Memory B cell (primary cell): ENCODE measurements around the gene OBSCN.

Source experiments
- ATAC-seq: fragments of 150-1000 bp; cut with Tn5 transposase; 2 replicates; pipeline ENCODE4 v1.10.0; 2021; ENCODE audit warnings: low read depth, mild to moderate bottlenecking, moderate library complexity
- DNase-seq, 2 donors: peaks; one replicate each; pipeline ENCODE4 v3.0.0; 2022; ENCODE audit warnings: low spot score in 2 of 2
- H3K27ac Mint-ChIP-seq: one replicate; pipeline ENCODE4 v1.8.0; 2022; ENCODE audit warnings: mild to moderate bottlenecking, moderate library complexity, mixed read lengths
- H3K27me3 Mint-ChIP-seq: one replicate; pipeline ENCODE4 v1.8.0; 2022; ENCODE audit warnings: mixed read lengths
- H3K36me3 Mint-ChIP-seq: one replicate; pipeline ENCODE4 v1.8.0; 2022; ENCODE audit warnings: mild to moderate bottlenecking, mixed read lengths
- H3K4me1 Mint-ChIP-seq: one replicate; pipeline ENCODE4 v1.8.0; 2022; ENCODE audit warnings: mixed read lengths
- H3K4me3 Mint-ChIP-seq: one replicate; pipeline ENCODE4 v1.8.0; 2022; ENCODE audit warnings: mild to moderate bottlenecking, moderate library complexity, mixed read lengths
- H3K9me3 Mint-ChIP-seq: one replicate; pipeline ENCODE4 v1.8.0; 2022; ENCODE audit warnings: mixed read lengths

OBSCN gene

DNA sequence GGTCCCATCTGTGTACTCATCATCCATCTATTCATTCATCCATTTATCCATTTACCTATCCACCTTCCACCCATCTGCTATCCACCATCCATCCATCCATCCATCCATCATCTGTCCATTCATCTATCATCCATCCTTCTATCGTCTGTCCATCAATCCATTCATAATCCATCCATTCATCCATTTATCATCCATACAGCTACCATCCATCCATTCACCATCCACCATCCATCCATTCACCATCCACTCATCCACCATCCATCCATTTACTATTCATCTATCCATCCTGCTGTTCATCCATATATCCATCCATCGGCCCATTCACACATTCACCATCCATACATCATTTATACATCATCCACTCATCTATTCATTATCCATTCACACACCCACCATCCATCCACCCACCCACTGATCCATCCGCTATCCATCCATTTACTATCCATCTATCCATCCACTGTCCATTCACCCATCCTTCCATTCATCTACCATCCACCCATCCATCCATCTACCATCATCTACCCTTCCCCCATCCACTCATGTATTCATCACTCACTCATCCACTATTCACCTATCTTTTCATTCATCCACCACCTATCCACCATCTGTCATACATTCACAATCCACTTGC is 102.4 kb downstream of the OBSCN start:
- DNase-seq (no peak), ATAC-seq (no peak)
- Mint-ChIP-seq H3K27me3 (peaks cover 2% of the 10 kb centered on the region), H3K4me1 (no peaks in the 10 kb centered on the region), H3K36me3 (no peaks in the 10 kb centered on the region), H3K4me3 (no peak overlapping the region), H3K9me3 (peaks cover 2% of the 10 kb centered on the region), H3K27ac (no peak overlapping the region)

DNA sequence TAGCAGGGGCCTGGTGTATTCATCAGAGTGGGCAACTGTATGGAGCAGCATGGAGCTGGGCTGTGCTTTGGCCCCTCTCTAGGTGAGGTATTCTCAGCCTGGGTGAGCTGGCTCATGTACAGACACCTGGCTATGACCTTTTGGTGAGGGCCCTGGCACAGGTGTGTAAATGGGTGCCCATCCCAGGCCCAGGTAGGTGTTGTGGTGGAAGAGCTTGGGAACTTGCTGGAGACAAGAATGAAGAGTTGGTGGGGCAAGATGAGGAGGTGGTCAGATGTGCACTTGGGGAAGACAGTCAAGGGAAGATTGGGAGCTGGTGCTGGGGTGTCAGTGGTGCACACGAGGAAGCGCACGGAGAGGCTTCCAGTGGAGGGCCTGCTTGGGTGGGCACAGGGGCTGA is 103.2 kb downstream of the OBSCN start:
- ATAC-seq (no peak), DNase-seq (no peak)
- Mint-ChIP-seq H3K27ac (no peak overlapping the region), H3K9me3 (peaks cover 2% of the 10 kb centered on the region), H3K27me3 (peaks cover 2% of the 10 kb centered on the region), H3K4me3 (no peak overlapping the region), H3K36me3 (no peaks in the 10 kb centered on the region), H3K4me1 (no peaks in the 10 kb centered on the region)

DNA sequence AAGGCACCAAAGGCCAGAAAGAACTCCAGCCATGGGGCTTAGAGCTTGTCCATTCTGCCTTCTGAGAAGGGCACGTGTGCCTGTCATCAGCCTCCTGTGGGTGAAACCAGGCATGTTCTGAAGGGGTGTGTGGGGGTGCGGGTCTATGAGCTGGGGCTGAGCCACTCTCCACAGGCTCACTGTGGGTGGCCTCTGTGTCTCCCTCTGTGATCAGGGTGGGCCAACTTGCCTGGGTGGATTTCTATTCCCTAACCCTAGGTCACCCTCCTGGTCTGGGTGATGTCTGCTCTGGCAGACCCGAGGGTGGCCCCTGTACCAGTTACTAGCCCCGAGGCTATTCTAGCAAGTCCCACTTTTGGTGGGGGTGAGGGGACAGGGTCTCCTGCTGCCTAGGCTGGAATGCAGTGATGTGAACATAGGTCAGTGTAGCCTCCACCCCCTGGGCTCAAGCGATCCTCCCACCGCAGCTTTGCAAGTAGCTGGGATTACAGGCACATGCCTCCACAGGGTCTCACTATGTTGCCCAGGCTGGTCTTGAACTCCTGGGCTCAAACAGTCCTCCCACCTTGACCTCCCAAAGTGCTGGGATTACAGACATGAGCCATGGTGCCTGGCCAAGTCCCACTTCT is 104.4 kb downstream of the OBSCN start:
- H3K27ac Mint-ChIP-seq = no peak overlapping the region
- H3K27me3 Mint-ChIP-seq = peaks cover 2% of the 10 kb centered on the region
- no peaks in the 10 kb centered on the region for H3K36me3 Mint-ChIP-seq
- H3K9me3 Mint-ChIP-seq = peaks cover 2% of the 10 kb centered on the region
- ATAC-seq (no peak), DNase-seq (no peak)
- H3K4me1 Mint-ChIP-seq = no peaks in the 10 kb centered on the region
- no peak overlapping the region for H3K4me3 Mint-ChIP-seq

DNA sequence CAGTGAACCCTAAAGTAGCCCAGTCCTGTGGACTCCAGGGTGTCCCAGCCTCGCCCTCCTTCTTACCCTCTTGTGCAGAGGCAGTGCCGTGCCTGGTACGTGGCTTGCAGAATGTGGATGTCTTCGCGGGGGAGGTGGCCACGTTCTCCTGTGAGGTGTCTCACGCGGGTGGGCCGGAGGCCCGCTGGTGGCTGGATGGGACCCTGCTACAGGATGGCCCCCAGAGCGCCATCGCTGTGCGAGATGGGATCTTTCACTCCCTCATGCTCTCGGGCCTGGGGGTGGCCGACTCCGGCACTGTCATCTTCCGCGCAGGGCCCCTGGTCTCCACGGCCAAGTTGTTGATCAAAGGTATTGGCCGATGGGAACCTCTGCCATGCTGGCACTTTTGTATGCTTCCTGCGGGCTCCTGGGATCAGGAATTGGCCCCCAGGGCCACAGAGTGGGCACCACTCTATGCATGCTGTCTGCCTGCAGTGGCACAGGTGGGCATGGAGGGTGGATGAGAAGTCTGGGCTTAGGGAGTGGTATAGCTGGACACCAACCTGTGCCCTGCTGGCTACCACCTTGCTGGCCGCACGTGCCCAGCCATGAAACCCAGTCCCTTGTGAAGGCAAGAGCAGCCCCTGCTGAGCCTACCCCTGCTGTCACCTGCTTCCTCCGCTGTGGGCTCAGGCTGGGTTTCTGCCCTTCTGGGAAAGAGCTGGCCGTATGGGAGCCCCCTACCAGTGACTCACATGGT is 105.9 kb downstream of the OBSCN start:
- no peaks in the 10 kb centered on the region for H3K36me3 Mint-ChIP-seq
- peaks cover under 1% of the 10 kb centered on the region for H3K9me3 Mint-ChIP-seq
- no peak overlapping the region for H3K27ac Mint-ChIP-seq
- no peak for DNase-seq
- H3K4me1 Mint-ChIP-seq = no peaks in the 10 kb centered on the region
- no peak for ATAC-seq
- peaks cover under 1% of the 10 kb centered on the region for H3K27me3 Mint-ChIP-seq
- no peak overlapping the region for H3K4me3 Mint-ChIP-seq

DNA sequence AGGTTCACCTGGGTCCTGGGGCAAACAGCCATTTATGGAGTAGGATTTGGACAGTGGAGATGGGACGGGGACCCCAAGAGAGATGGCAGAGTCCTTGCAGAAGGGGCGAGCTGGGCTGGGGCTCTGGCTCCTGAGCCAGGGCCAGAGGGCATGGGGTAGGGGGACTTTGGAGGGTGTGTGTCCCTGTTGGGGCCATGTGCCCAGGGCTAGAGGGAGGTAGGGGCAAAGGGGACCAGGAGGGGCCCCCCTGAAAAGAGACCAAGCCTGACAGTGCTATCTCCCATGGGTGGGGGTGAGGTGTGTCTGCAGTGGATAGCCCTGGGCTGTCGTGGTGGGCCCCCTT is 106.4 kb downstream of the OBSCN start:
- H3K27me3 Mint-ChIP-seq = no peaks in the 10 kb centered on the region
- ATAC-seq (no peak), DNase-seq (no peak)
- no peaks in the 10 kb centered on the region for H3K9me3 Mint-ChIP-seq
- H3K4me1 Mint-ChIP-seq = no peaks in the 10 kb centered on the region
- H3K27ac Mint-ChIP-seq = no peak overlapping the region
- no peaks in the 10 kb centered on the region for H3K36me3 Mint-ChIP-seq
- H3K4me3 Mint-ChIP-seq = no peak overlapping the region

DNA sequence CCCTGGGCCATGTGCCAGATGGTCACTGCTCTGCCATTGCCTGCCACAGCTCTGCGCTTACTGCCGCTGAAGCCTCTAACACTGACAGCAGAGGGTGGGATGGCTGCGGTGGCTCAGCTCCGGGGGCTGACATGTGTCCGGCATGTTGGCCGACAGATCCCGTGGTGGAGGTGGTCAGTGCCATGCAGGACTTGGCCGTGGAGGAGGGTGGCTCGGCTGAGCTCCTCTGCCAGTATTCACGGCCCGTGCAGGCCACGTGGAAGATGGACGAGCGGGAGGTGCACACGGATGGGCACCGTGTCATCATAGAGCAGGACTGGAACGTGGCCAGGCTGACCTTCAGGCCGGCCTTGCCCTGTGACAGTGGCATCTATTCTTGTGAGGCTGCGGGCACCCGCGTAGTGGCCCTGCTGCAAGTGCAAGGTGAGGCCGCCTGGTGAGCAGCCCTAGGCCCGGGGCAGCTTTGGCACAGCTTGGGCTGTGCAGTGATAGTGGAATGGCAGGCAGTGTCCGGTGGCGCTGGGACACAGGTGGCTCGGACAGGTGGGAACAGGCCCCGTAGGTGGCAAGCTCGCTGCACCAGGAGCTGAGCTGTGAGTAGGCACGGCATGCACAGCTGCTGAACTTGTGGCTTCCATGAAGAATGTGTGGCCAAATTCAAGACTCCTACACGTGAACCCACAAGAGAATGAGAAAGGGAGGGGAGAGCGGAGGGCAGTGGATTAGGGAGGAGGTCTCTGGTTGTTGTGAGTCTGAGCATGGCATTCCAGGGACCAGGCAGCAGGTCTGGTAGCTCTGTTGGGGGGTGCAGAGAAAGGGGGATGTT is 107.0 kb downstream of the OBSCN start:
- no peaks in the 10 kb centered on the region for H3K9me3 Mint-ChIP-seq
- H3K36me3 Mint-ChIP-seq = no peaks in the 10 kb centered on the region
- ATAC-seq (no peak), DNase-seq (no peak)
- H3K27ac Mint-ChIP-seq = no peak overlapping the region
- H3K4me1 Mint-ChIP-seq = no peaks in the 10 kb centered on the region
- no peak overlapping the region for H3K4me3 Mint-ChIP-seq
- no peaks in the 10 kb centered on the region for H3K27me3 Mint-ChIP-seq

DNA sequence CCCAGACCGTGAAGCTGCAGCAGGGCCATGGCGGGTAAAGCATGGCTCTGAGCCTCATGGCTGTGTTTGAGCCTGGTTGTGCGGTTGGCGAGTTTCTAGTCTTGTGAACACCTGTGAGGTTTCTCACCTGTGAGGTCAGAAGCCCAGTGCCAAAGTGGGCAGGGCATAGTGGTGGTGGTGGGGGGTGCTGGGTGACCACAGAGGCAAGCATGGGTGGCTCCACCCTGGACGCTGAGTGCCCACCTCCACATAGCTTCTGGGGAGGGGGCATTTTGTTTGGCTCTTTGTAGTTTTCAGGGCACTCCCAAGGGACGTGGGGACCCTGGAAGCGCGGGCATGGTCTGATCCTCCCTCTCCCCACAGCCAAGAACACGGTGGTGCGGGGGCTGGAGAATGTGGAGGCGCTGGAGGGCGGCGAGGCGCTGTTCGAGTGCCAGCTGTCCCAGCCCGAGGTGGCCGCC is 107.7 kb downstream of the OBSCN start:
- Mint-ChIP-seq H3K4me1 (no peaks in the 10 kb centered on the region), H3K27me3 (no peaks in the 10 kb centered on the region), H3K36me3 (no peaks in the 10 kb centered on the region), H3K4me3 (no peak overlapping the region), H3K27ac (no peak overlapping the region), H3K9me3 (no peaks in the 10 kb centered on the region)
- ATAC-seq = no peak
- DNase-seq = no peak

DNA sequence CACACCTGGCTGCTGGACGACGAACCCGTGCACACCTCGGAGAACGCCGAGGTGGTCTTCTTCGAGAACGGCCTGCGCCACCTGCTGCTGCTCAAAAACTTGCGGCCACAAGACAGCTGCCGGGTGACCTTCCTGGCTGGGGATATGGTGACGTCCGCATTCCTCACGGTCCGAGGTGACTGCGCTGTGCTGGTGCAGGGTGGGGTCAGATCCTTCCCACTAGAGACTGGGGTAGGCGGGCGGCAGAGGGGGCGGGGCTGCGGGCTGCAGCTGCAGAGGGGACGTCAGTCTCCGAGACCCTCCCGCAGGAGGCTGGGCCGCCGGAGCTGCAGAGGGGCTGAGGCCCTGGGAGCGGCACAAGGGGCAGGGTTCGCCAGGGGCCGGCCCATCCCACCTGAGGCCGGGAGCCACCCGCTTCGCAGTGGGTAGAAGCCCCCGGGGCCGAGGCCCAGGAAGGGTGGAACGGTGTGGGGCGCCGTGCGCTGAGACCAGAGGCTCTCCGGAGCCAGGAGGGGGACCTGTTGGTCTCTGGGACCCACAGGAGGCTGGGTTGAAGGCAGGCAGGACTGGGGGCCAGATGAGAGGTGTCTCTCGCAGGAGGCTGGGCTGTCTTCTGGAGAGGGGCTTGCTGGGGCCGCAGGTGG is 108.2 kb downstream of the OBSCN start:
- no peak overlapping the region for H3K27ac Mint-ChIP-seq
- H3K36me3 Mint-ChIP-seq = no peaks in the 10 kb centered on the region
- DNase-seq = no peak
- no peak for ATAC-seq
- no peaks in the 10 kb centered on the region for H3K27me3 Mint-ChIP-seq
- no peak overlapping the region for H3K4me3 Mint-ChIP-seq
- H3K4me1 Mint-ChIP-seq = no peaks in the 10 kb centered on the region
- H3K9me3 Mint-ChIP-seq = no peaks in the 10 kb centered on the region

DNA sequence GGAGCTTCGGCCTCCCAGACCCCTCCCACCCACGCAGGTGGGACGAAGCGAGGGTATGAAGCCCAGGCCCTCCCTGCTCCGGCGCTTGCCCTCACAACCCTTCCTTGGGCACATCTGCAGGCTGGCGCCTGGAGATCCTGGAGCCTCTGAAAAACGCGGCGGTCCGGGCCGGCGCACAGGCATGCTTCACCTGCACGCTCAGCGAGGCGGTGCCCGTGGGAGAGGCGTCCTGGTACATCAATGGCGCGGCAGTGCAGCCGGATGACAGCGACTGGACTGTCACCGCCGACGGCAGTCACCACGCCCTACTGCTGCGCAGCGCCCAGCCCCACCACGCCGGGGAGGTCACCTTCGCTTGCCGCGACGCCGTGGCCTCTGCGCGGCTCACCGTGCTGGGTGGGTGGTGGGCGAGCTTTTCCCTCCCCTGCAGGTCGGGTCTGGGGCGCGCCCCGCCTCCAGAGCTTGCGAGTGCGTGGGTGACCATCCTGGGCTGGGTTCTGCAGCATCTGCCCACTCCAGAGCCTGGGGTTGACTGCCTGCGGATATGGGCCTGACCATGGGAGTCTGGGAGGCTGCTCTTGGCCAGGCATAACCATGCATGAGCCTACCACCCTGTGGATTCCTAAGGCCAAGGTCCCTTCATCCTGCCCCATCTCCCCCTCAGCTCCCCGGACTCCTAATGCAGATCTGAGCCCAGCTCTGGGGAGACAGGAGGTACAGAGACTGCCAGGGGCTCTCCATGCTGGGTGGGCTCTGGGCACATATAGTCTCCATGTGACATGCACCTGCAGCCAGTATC is 108.9 kb downstream of the OBSCN start:
- no peak overlapping the region for H3K4me3 Mint-ChIP-seq
- H3K9me3 Mint-ChIP-seq = no peaks in the 10 kb centered on the region
- H3K36me3 Mint-ChIP-seq = no peaks in the 10 kb centered on the region

DNA sequence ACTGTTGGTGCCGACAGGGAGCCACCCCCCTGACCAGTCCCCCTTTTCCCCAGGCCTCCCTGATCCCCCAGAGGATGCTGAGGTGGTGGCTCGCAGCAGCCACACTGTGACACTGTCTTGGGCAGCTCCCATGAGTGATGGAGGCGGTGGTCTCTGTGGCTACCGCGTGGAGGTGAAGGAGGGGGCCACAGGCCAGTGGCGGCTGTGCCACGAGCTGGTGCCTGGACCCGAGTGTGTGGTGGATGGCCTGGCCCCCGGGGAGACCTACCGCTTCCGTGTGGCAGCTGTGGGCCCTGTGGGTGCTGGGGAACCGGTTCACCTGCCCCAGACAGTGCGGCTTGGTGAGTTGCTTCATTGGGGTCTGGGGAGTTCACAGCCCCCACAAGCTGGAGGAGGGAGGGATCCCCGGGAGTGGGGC is 109.6 kb downstream of the OBSCN start:
- Mint-ChIP-seq H3K27ac (no peak overlapping the region), H3K36me3 (no peaks in the 10 kb centered on the region), H3K4me3 (no peak overlapping the region), H3K9me3 (no peaks in the 10 kb centered on the region), H3K27me3 (no peaks in the 10 kb centered on the region), H3K4me1 (no peaks in the 10 kb centered on the region)
- ATAC-seq (no peak), DNase-seq (no peak)

More for the DNA sequence above, 108.9 kb downstream of the OBSCN start:
- H3K4me1 Mint-ChIP-seq = no peaks in the 10 kb centered on the region
- no peak for ATAC-seq
- no peaks in the 10 kb centered on the region for H3K27me3 Mint-ChIP-seq
- H3K27ac Mint-ChIP-seq = no peak overlapping the region
- DNase-seq = no peak

DNA sequence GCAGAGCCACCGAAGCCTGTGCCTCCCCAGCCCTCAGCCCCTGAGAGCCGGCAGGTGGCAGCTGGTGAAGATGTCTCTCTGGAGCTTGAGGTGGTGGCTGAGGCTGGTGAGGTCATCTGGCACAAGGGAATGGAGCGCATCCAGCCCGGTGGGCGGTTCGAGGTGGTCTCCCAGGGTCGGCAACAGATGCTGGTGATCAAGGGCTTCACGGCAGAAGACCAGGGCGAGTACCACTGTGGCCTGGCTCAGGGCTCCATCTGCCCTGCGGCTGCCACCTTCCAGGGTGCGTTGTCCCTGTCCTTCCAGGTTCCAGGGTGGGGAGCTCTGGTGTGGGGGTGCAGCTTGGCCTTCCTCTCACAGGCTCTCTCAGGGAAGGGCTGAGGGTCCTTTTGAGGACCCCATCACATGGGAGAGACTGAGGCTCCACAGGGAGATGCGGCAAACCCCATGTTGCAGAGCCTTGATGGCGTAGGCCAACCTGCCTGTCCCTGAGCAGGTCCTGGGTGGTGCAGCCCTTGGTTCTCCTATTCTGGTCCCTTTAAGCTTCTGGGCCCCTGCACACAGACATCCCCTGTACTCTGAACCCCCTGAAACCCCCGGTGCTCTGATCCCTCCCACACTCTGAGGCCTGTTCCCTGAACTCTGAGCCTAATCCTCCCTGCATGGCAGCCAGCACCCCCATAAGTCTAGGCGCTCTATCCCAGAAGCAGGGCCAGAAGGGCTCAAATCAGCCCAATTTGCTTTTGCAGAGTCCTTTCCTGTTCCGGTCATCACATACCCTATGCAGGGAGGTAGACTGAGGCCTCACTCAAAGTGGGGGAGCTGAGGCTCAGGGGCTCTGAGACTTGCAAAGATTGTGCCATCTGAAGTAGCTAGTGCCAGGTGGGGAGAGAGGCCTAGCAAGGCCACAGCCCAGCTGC is 110.3 kb downstream of the OBSCN start:
- H3K27ac Mint-ChIP-seq = no peak overlapping the region
- no peaks in the 10 kb centered on the region for H3K27me3 Mint-ChIP-seq
- no peaks in the 10 kb centered on the region for H3K9me3 Mint-ChIP-seq
- ATAC-seq (no peak), DNase-seq (no peak)
- H3K4me1 Mint-ChIP-seq = no peaks in the 10 kb centered on the region
- no peak overlapping the region for H3K4me3 Mint-ChIP-seq
- H3K36me3 Mint-ChIP-seq = no peaks in the 10 kb centered on the region

DNA sequence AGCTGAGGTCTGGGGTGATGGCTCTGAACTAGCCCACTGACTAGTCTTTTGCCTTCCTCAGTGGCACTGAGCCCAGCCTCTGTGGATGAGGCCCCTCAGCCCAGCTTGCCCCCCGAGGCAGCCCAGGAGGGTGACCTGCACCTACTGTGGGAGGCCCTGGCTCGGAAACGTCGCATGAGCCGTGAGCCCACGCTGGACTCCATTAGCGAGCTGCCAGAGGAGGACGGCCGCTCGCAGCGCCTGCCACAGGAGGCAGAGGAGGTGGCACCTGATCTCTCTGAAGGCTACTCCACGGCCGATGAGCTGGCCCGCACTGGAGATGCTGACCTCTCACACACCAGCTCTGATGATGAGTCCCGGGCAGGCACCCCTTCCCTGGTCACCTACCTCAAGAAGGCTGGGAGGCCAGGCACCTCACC is 111.0 kb downstream of the OBSCN start:
- ATAC-seq (no peak), DNase-seq (no peak)
- Mint-ChIP-seq H3K27me3 (no peaks in the 10 kb centered on the region), H3K4me3 (no peak overlapping the region), H3K4me1 (no peaks in the 10 kb centered on the region), H3K9me3 (no peaks in the 10 kb centered on the region), H3K27ac (no peak overlapping the region), H3K36me3 (no peaks in the 10 kb centered on the region)
